D721Med (cell line): Measurements from ENCODE around the gene SLC6A19.

Experiments
- DNase-seq: peaks from one replicate; pipeline ENCODE4 v3.0.0; 2011; ENCODE audit warnings: low spot score; ENCODE audit not compliant: insufficient read length
- FAIRE-seq: peaks from 2 replicates; lab custom pipeline; 2011; peaks lifted over from hg19 to GRCh38; lab: Jason Lieb, UNC
- CTCF ChIP-seq: IDR thresholded peaks from 2 replicates; pipeline ENCODE4 v1.5.1; 2012; ENCODE audit warnings: mild to moderate bottlenecking, control low read depth; ENCODE audit not compliant: insufficient read depth; ENCODE audit errors: missing control alignments

The SLC6A19 gene

DNA sequence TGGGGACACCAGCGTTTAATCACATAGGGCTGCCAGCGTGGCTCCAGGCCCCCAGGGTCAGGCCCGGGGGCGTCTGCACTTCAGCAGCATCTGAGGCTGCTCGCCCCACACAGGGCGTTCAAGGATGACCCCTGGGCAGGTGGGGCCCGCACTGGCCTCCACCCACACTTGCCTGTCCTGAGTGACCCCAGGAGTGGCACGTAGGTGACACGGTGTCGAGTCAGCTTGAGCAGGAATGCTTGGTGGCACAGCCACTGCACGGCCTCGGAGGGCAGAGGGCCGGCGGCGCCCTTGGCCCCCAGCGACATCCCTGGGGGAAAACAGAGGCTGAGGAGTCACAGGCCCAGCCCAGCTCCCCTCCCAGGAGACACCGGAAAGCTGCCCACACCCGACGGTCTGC lies 52.8 kb downstream of the SLC6A19 start:
- TF ChIP-seq CTCF: no peak
- FAIRE-seq (no peak), DNase-seq (no peak)

DNA sequence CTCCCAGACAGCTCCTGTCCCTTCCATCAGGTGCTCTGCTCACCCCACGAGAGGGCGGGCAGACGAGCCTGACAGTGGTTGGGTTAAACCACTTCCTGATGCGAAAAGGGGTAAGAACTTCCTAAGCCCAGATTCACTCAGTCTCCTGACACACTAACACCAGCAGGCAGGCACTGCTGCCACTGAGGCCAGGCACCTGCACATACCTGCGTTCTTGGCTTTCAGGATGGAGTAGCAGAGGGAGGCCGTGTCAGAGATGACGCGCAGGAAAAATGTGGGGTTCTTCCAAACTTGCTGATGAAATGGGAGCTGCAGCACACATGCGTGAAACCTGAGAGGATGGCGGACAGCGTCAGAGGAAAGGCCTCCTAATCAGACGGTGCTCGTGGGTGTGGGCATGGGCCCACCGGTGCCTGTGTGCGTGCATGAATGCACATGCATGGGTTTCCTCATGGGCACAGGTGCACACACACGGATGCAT lies 53.7 kb downstream of the SLC6A19 start:
- FAIRE-seq: no peak
- no peak for DNase-seq
- TF ChIP-seq CTCF: no peak

- no peak for DNase-seq
- no peak for FAIRE-seq
- TF ChIP-seq CTCF: no peak
These were observed 55.4 kb downstream of the SLC6A19 start for GRCh38 chr5:1256776-1257175.

DNA sequence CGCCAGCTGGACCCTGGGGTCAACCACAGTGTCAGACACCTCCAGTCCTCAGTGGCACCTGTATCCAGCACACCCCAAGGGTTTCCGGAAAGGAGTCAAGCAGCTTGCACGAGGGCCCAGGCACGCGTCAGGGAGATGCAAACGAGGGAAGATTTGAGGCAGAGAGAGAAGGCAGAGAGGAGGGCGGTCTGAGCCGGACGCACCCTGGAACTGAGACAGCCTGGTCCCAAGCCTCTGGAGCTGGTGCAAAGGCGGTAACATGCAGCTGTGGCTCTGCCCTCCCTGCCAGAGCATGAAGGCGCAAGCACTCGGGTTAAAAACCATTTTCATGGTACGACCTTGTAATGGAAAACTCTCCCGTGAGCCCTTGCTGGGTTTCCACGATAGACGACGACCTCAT lies 56.0 kb downstream of the SLC6A19 start:
- no peak for DNase-seq
- no peak for FAIRE-seq
- TF ChIP-seq CTCF: no peak

DNA sequence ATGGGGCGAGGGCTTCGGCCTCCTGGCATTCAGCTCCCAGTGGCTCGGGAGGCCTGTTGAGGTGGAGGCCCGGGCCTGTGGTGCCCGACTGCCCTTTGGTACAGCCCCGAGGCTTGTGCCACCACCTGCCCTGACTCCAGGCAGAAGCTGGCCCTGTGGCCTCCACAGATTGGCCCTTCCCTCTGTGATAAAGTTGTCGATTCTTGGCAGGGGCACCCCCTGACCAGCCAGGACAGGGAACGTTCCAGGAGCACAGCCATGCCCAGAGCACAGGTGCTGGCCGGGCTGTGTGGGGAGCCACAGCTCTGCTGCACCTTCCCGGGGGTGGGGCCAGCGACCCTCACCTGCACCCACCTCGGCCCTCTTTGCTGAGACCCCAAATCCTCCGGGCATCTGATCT lies 56.4 kb downstream of the SLC6A19 start:
- TF ChIP-seq CTCF: no peak

DNA sequence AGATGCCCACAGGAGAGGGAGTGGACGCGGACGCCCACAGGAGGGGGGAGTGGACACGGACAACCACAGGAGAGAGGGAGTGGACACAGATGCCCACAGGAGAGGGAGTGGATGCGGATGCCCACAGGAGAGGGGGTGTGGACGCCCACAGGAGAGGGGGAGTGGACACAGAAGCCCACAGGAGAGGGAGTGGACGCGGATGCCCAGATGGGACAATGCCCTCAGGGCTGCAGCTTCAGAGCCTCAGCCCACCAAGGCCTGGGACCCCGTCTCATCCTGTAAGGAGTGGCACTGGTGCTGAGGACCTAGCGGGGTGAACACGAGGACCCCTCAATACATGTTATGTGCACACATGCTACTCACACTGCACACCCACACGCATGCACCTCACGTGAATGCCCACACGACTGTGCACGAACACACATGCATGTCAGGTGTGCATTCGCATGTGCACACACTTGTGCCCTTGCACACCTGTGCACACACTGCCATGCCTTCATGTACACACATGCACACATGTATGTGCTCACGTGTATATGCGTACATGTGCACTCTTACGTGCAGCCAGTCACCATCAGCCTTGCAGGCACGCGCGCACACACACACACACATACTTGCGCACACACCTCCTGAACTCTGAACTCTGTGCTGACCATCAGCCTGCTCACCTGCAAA lies 58.5 kb downstream of the SLC6A19 start:
- TF ChIP-seq CTCF: no peak
- DNase-seq (no peak), FAIRE-seq (no peak)

More for the DNA sequence above, 56.4 kb downstream of the SLC6A19 start:
- FAIRE-seq: no peak
- DNase-seq: no peak

GRCh38 chr5:1261643-1262042 lies 60.2 kb downstream of the SLC6A19 start:
- no peak for TF ChIP-seq CTCF
- FAIRE-seq (no peak), DNase-seq (no peak)
